Activated CD4-positive, alpha-beta memory T cell treated with anti-CD3 and anti-CD28 coated beads, Interleukin-2, amount 10 ng/mL, durations not matched to agents 7 days and 5 days (primary cell): Measurements from ENCODE around the gene SMG5. TPM values are rescaled to one million over a fixed set of nuclear protein-coding genes. Genes with fewer than 3 reads are reported as not detected.

Experiments used
- CTCF ChIA-PET: fragments of 350-600 bp; sonication (Branson Sonifier 250); formaldehyde crosslinking; loops from one replicate; lab custom pipeline; 2021; ENCODE audit warnings: antibody characterized with exemption, inconsistent platforms; lab: Charles Lee
- POLR2A ChIA-PET: fragments of 350-600 bp; sonication (Branson Sonifier 250); formaldehyde crosslinking; loops from one replicate; lab custom pipeline; 2021; ENCODE audit warnings: antibody characterized with exemption; lab: Charles Lee
- DNase-seq: peaks from one replicate; pipeline ENCODE4 v3.0.0-alpha.2; 2020
- H3K27ac Mint-ChIP-seq: one replicate; pipeline ENCODE4 v1.8.0; 2021; ENCODE audit warnings: mild to moderate bottlenecking, mixed read lengths
- H3K27me3 Mint-ChIP-seq: one replicate; pipeline ENCODE4 v1.8.0; 2021; ENCODE audit warnings: mixed read lengths
- H3K36me3 Mint-ChIP-seq: one replicate; pipeline ENCODE4 v1.8.0; 2021; ENCODE audit warnings: low read depth, mixed read lengths
- H3K4me1 Mint-ChIP-seq: one replicate; pipeline ENCODE4 v1.8.0; 2021; ENCODE audit warnings: mixed read lengths
- H3K4me3 Mint-ChIP-seq: one replicate; pipeline ENCODE4 v1.8.0; 2021; ENCODE audit warnings: mild to moderate bottlenecking, mixed read lengths
- H3K9me3 Mint-ChIP-seq: one replicate; pipeline ENCODE4 v1.8.0; 2021; ENCODE audit warnings: mixed read lengths
- total RNA-seq, 2 experiments: library from RNA; stranded (reverse); gene quantifications; one replicate each; pipeline ENCODE4 v1.2.3, GENCODE V29; 2021

The SMG5 gene
- total RNA-seq, 2 experiments from 2014 or later = 58.5 to 60.4 TPM

- H3K27me3 Mint-ChIP-seq = no peaks in the 10 kb centered on the region
- H3K4me3 Mint-ChIP-seq = peak overlapping the region; percentile 86
- DNase-seq = peak; percentile 59
- H3K4me1 Mint-ChIP-seq = peaks cover 39% of the 10 kb centered on the region
- POLR2A ChIA-PET = interaction anchor here (1.6 to 6.0 kb wide), 9 partner anchors 9 to 185 kb away, joined by 6 to 67 read pairs (median 13); partner anchors contain the start of genes GLMP, PMF1 and SEMA4A
- peak overlapping the region; percentile 81 for H3K27ac Mint-ChIP-seq
- CTCF ChIA-PET = interaction anchor here (0.5 to 1.2 kb wide), 6 partner anchors 10 to 343 kb away, joined by 3 to 7 read pairs (median 4); no protein-coding TSS in a partner anchor
- peaks cover 30% of the 10 kb centered on the region for H3K36me3 Mint-ChIP-seq
- no peaks in the 10 kb centered on the region for H3K9me3 Mint-ChIP-seq
These were observed 1.3 kb downstream of the SMG5 start for GRCh38 chr1:156281281-156281680.

DNA sequence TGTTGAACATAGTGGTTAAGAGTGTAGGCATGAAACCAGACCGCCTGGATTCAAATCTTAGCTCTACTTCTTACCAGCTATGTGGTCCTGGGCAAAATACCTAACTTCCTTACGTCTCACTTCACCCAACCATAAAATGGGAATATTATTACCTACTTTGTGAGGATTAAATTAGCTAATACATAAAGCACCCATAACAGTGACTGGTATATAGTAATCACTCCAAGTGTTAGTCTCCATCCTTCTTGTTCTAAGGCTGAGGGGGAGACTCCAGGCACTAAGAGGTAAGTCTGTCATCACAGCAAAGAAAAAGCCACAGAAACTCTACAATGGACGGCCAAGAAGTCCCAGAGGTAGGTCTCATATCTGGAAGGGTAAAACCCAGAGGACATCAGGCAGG, 2.8 kb downstream of the SMG5 start:
- no peak for DNase-seq
- no peaks in the 10 kb centered on the region for H3K27me3 Mint-ChIP-seq
- no peak overlapping the region for H3K27ac Mint-ChIP-seq
- CTCF ChIA-PET = interaction anchor here (0.6 to 1.0 kb wide), 2 partner anchors 25 to 55 kb away, joined by 3 read pairs; no protein-coding TSS in a partner anchor
- H3K4me1 Mint-ChIP-seq = peaks cover 38% of the 10 kb centered on the region
- H3K4me3 Mint-ChIP-seq = no peak overlapping the region
- POLR2A ChIA-PET = interaction anchor here (0.8 to 6.0 kb wide), 8 partner anchors 15 to 276 kb away, joined by 3 to 67 read pairs (median 4); partner anchors contain the start of genes GLMP, PMF1 and SLC25A44
- H3K9me3 Mint-ChIP-seq = no peaks in the 10 kb centered on the region
- H3K36me3 Mint-ChIP-seq = peaks cover 38% of the 10 kb centered on the region

DNA sequence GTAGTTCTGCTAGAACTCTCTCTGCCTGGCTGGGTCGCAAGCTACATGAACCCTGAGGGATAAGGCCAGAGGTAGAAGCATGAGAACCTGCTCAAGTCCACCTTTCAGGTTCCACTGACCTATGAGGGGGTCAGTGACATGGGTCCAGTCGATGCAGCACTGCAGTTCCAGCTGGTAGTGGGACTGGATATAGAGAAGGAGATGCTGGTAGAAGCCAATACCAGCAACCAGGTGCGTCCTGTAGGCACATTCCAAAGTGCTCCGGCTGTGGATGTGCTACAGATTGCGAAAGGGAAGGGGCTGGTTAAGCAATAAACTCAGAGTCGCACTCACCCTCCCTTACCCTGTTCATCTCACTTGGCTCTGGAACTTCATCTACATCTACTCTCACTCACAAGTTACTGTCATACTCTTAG, 5.7 kb downstream of the SMG5 start:
- H3K4me3 Mint-ChIP-seq = no peak overlapping the region
- peaks cover 62% of the 10 kb centered on the region for H3K36me3 Mint-ChIP-seq
- ChIA-PET CTCF (interaction anchor here (0.5 to 1.3 kb wide), 5 partner anchors 27 to 64 kb away, joined by 3 to 5 read pairs (median 3); partner anchors contain the start of gene PMF1), POLR2A (interaction anchor here (0.6 to 1.0 kb wide), 2 partner anchors 57 to 58 kb away, joined by 3 read pairs; no protein-coding TSS in a partner anchor)
- H3K4me1 Mint-ChIP-seq = peaks cover 20% of the 10 kb centered on the region
- no peak overlapping the region for H3K27ac Mint-ChIP-seq
- no peaks in the 10 kb centered on the region for H3K9me3 Mint-ChIP-seq
- DNase-seq = no peak
- no peaks in the 10 kb centered on the region for H3K27me3 Mint-ChIP-seq

GRCh38 chr1:156276532-156276931, 6.1 kb downstream of the SMG5 start:
- Mint-ChIP-seq H3K4me3 (no peak overlapping the region), H3K27me3 (no peaks in the 10 kb centered on the region)

GRCh38 chr1:156270314-156270713, 12.3 kb downstream of the SMG5 start:
- no peak overlapping the region for H3K4me3 Mint-ChIP-seq
- POLR2A ChIA-PET = interaction anchor here (1.1 kb wide), 1 partner anchor 67 kb away, joined by 3 read pairs; the partner anchor contains the start of genes CCT3 and TSACC
- no peaks in the 10 kb centered on the region for H3K4me1 Mint-ChIP-seq
- H3K27me3 Mint-ChIP-seq = no peaks in the 10 kb centered on the region
- H3K27ac Mint-ChIP-seq = no peak overlapping the region
- peaks cover 73% of the 10 kb centered on the region for H3K36me3 Mint-ChIP-seq
- CTCF ChIA-PET = interaction anchor here (1.4 kb wide), 1 partner anchor 49 kb away, joined by 4 read pairs; no protein-coding TSS in a partner anchor
- H3K9me3 Mint-ChIP-seq = no peaks in the 10 kb centered on the region
- DNase-seq = no peak

More at GRCh38 chr1:156276532-156276931, 6.1 kb downstream of the SMG5 start:
- POLR2A ChIA-PET = interaction anchor here (0.6 kb wide), 1 partner anchor 31 kb away, joined by 3 read pairs; no protein-coding TSS in a partner anchor
- Mint-ChIP-seq H3K27ac (no peak overlapping the region), H3K4me1 (peaks cover 18% of the 10 kb centered on the region), H3K36me3 (peaks cover 66% of the 10 kb centered on the region), H3K9me3 (no peaks in the 10 kb centered on the region)
- DNase-seq = no peak
- CTCF ChIA-PET = interaction anchor here (0.5 to 1.3 kb wide), 5 partner anchors 27 to 63 kb away, joined by 3 to 5 read pairs (median 3); partner anchors contain the start of gene PMF1

- Mint-ChIP-seq H3K27me3 (no peaks in the 10 kb centered on the region), H3K36me3 (peaks cover 71% of the 10 kb centered on the region), H3K9me3 (no peaks in the 10 kb centered on the region), H3K27ac (no peak overlapping the region), H3K4me3 (no peak overlapping the region), H3K4me1 (no peaks in the 10 kb centered on the region)
- DNase-seq = no peak
- ChIA-PET POLR2A (no interaction called here), CTCF (no interaction called here)
These were observed 14.3 kb downstream of the SMG5 start for GRCh38 chr1:156268336-156268735.

DNA sequence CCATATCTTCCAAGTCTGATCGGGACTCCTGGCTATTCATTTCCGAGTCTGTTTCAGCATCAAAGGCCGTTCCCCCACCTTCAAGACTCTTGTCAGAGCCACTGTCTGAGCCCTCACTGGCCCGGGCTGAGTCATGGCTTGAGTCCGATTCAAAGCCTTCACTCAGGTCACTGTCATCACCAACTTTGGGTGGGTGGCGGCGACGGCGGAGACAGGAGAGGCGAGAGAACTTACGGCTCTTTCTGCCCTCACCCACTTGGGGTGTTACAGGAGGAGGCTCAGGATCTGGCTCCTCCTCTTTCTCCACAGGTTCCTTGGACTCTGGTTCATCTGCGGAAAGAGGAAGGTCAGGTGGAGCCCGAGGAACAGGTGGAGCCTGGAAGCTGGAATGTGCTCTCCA, 16.6 kb downstream of the SMG5 start:
- CTCF ChIA-PET = no interaction called here
- Mint-ChIP-seq H3K9me3 (no peaks in the 10 kb centered on the region), H3K4me3 (no peak overlapping the region), H3K27ac (no peak overlapping the region), H3K4me1 (peaks cover 7% of the 10 kb centered on the region), H3K36me3 (peaks cover 69% of the 10 kb centered on the region), H3K27me3 (no peaks in the 10 kb centered on the region)
- no peak for DNase-seq
- POLR2A ChIA-PET = no interaction called here

DNA sequence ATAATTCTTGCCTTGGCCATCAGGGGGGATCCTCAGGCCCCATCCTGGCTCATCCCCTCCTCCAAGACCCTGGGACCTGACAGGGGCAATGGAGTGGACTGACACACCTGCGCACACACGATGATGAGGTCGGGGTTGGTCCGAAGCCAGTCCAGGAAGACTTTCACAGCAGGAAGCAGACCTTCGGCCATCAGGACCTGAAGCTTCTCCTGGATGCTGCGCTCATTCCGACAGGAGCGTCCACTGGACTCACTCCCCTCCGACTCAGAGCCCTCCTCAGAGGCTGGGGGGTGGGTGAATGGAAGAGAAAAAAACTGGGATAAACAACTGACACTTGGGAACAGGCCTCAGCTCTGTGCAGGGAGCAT, 19.4 kb downstream of the SMG5 start:
- no peaks in the 10 kb centered on the region for H3K27me3 Mint-ChIP-seq
- CTCF ChIA-PET = interaction anchor here (1.2 kb wide), 1 partner anchor 133 kb away, joined by 5 read pairs; no protein-coding TSS in a partner anchor
- POLR2A ChIA-PET = interaction anchor here (3.5 kb wide), 1 partner anchor 19 kb away, joined by 17 read pairs; the partner anchor contains the start of gene SMG5
- H3K4me1 Mint-ChIP-seq = peaks cover 8% of the 10 kb centered on the region
- H3K9me3 Mint-ChIP-seq = no peaks in the 10 kb centered on the region
- H3K4me3 Mint-ChIP-seq = no peak overlapping the region
- H3K36me3 Mint-ChIP-seq = peaks cover 82% of the 10 kb centered on the region
- DNase-seq = no peak
- no peak overlapping the region for H3K27ac Mint-ChIP-seq

DNA sequence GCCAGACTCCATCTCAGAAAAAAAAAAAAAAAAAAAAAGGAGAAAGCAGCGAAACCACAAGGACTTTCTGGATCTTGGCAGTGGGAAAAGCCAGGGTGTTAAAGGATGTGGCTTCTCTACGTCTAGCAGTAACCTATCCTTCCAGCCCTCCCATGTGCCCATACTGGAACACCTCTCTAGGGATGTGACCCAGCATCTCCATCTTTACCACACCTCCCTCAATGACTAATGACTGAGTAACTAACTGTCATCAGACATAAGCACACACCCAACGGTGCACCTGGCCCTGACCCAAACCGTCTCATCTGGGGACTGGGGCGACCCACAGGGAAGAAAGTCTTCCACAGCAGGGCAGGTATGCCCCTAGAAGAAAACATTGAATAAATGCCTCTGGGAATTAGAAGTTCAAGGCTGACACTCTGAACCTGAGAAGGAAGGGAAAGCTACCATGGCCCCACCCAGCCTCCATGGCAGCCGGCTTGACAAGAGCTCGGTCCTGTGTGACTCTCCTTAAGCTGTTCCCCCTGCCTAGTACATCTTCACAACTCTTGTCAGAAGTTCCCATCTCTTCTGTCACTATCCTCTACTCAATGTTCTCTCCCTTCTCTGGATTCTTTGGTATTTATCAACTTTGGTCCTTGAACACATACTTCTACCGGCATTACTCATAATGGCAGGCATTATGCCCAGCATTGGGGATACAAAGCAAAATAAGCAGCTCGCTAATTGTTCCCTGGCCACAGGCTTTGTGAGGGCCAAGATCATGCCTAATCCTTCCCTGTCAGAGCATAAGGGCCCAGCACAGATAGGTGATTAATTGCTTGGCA, 20.0 kb downstream of the SMG5 start:
- no peak for DNase-seq
- CTCF ChIA-PET = interaction anchor here (1.2 kb wide), 1 partner anchor 132 kb away, joined by 5 read pairs; no protein-coding TSS in a partner anchor
- H3K9me3 Mint-ChIP-seq = no peaks in the 10 kb centered on the region
- POLR2A ChIA-PET = interaction anchor here (1.0 to 3.5 kb wide), 3 partner anchors 9 to 20 kb away, joined by 3 to 17 read pairs (median 3); partner anchors contain the start of gene SMG5
- H3K4me3 Mint-ChIP-seq = no peak overlapping the region
- H3K27me3 Mint-ChIP-seq = no peaks in the 10 kb centered on the region
- H3K27ac Mint-ChIP-seq = peak overlapping the region; percentile 5
- H3K36me3 Mint-ChIP-seq = peaks cover 82% of the 10 kb centered on the region
- peaks cover 12% of the 10 kb centered on the region for H3K4me1 Mint-ChIP-seq

GRCh38 chr1:156260896-156261295, 21.7 kb downstream of the SMG5 start:
- no peaks in the 10 kb centered on the region for H3K27me3 Mint-ChIP-seq
- ChIA-PET POLR2A (interaction anchor here (0.7 to 3.5 kb wide), 3 partner anchors 9 to 22 kb away, joined by 3 to 17 read pairs (median 5); partner anchors contain the start of gene SMG5), CTCF (no interaction called here)
- no peak overlapping the region for H3K4me3 Mint-ChIP-seq
- DNase-seq = no peak
- peaks cover 78% of the 10 kb centered on the region for H3K36me3 Mint-ChIP-seq
- peak overlapping the region; percentile 40 for H3K27ac Mint-ChIP-seq
- no peaks in the 10 kb centered on the region for H3K9me3 Mint-ChIP-seq
- peaks cover 15% of the 10 kb centered on the region for H3K4me1 Mint-ChIP-seq

- CTCF ChIA-PET = no interaction called here
- Mint-ChIP-seq H3K9me3 (no peaks in the 10 kb centered on the region), H3K27me3 (no peaks in the 10 kb centered on the region), H3K27ac (no peak overlapping the region), H3K4me3 (no peak overlapping the region), H3K36me3 (peaks cover 71% of the 10 kb centered on the region), H3K4me1 (peaks cover 15% of the 10 kb centered on the region)
- no peak for DNase-seq
- POLR2A ChIA-PET = interaction anchor here (1.4 to 1.8 kb wide), 3 partner anchors 9 to 23 kb away, joined by 5 to 9 read pairs (median 5); partner anchors contain the start of gene SMG5
These were observed 22.8 kb downstream of the SMG5 start for GRCh38 chr1:156259805-156260204.

DNA sequence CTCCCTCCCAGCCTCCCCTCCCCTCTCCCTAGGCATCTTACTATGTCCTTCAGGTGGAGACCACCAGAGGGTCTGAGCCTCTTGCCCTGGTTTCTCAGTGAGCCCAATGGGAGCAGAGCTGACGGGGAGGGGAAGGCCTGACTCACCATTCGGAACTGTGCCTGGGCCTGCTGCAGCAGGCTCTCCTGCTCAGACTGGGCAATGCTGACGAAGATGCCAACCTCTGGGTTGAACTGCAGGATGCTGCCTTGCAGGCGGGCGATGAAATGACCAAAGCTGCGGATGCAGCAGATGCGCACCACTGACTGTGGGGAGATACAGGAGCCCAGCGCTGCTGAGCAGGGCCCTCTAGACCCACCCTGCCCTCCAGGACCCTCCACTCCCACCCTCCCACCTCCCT, 23.8 kb downstream of the SMG5 start:
- ChIA-PET POLR2A (interaction anchor here (1.4 to 2.5 kb wide), 3 partner anchors 8 to 23 kb away, joined by 5 to 7 read pairs (median 5); partner anchors contain the start of gene SMG5), CTCF (no interaction called here)
- Mint-ChIP-seq H3K4me3 (no peak overlapping the region), H3K27me3 (no peaks in the 10 kb centered on the region), H3K27ac (no peak overlapping the region), H3K9me3 (no peaks in the 10 kb centered on the region), H3K4me1 (peaks cover 17% of the 10 kb centered on the region), H3K36me3 (peaks cover 68% of the 10 kb centered on the region)
- no peak for DNase-seq
